OCI-LY7 (cell line): ENCODE data around the gene SCAND1.

Experiments
- CTCF ChIP-seq: fragments of 200-600 bp; sonication (generic); conservative IDR thresholded peaks from 2 replicates; pipeline ENCODE4 v1.5.1; 2014; ENCODE audit warnings: mild to moderate bottlenecking, antibody characterized with exemption, low read length, moderate library complexity, mixed read lengths
- EZH2phosphoT487 ChIP-seq: fragments of 200-600 bp; sonication (generic); IDR thresholded peaks from 2 replicates; pipeline ENCODE4 v1.6.1; 2018; ENCODE audit warnings: low read depth, borderline replicate concordance, mild to moderate bottlenecking, mixed run types, antibody characterized with exemption, low read length, moderate library complexity, mixed read lengths

GRCh38 chr20:35920523-35920922 is 33.8 kb downstream of the SCAND1 start:
- no peak for TF ChIP-seq CTCF
- TF ChIP-seq EZH2phosphoT487 = no peak
